IMR-90 (cell line): ENCODE measurements around the gene MAJIN. TPM values are rescaled to one million over a fixed set of nuclear protein-coding genes. Genes with fewer than 3 reads are reported as not detected.

ENCODE experiments used
- ATAC-seq: fragments of 200-7000 bp; cut with Tn5 transposase; 2 replicates; pipeline ENCODE4 v1.9.1; 2020; ENCODE audit warnings: low read depth, mild to moderate bottlenecking, moderate library complexity
- BruUV-seq: library from RNA; stranded (reverse); fragments of 400-500 nt; replicated peaks from 2 replicates; lab custom pipeline; 2021; lab: Mats Ljungman, UMichigan
- CTCF ChIA-PET: fragments of 300-600 bp; formaldehyde crosslinking; extraction: SDS; loops from one replicate; lab custom pipeline; 2021; ENCODE audit warnings: antibody characterized with exemption; lab: Yijun Ruan, JAX
- POLR2A ChIA-PET: fragments of 300-600 bp; sonication (Branson Sonifier 250); formaldehyde crosslinking; loops from one replicate; lab custom pipeline; 2022; ENCODE audit warnings: antibody characterized with exemption; ENCODE audit not compliant: unreplicated experiment; lab: Charles Lee
- DNase-seq: peaks from one replicate; pipeline ENCODE4 v3.0.0; 2013
- H2AFZ ChIP-seq: replicated peaks from 2 replicates; pipeline ENCODE3; 2013; ENCODE audit warnings: low read length, mild to moderate bottlenecking; ENCODE audit not compliant: poor library complexity
- H2AK5ac ChIP-seq: 2 replicates; pipeline ENCODE4 v1.6.1; 2013; ENCODE audit warnings: low read depth, low read length, inconsistent platforms
- H2AK9ac ChIP-seq: replicated peaks from 2 replicates; pipeline ENCODE3; 2013; ENCODE audit warnings: mild to moderate bottlenecking, low read depth, low read length, moderate library complexity; ENCODE audit not compliant: poor library complexity
- H2BK120ac ChIP-seq: 2 replicates; pipeline ENCODE4 v1.6.1; 2013; ENCODE audit warnings: low read depth, low read length, inconsistent platforms
- H2BK15ac ChIP-seq: 3 replicates; pipeline ENCODE4 v1.6.1; 2013; ENCODE audit warnings: low read depth, low read length, inconsistent platforms
- H2BK20ac ChIP-seq: 2 replicates; pipeline ENCODE4 v1.6.1; 2013; ENCODE audit warnings: low read depth, mild to moderate bottlenecking, inconsistent platforms, low read length, moderate library complexity
- H2BK5ac ChIP-seq: 2 replicates; pipeline ENCODE4 v1.6.1; 2013; ENCODE audit warnings: mild to moderate bottlenecking, low read depth, low read length, inconsistent platforms; ENCODE audit not compliant: poor library complexity, severe bottlenecking
- H3K14ac ChIP-seq: replicated peaks from 2 replicates; pipeline ENCODE4 v1.6.1; 2013; ENCODE audit warnings: low read depth, low read length, inconsistent platforms
- H3K18ac ChIP-seq: 2 replicates; pipeline ENCODE4 v1.6.1; 2013; ENCODE audit warnings: low read depth, low read length, control low read depth
- H3K23ac ChIP-seq: 2 replicates; pipeline ENCODE4 v1.6.1; 2013; ENCODE audit warnings: low read depth, low read length, inconsistent platforms
- H3K27ac ChIP-seq: 2 replicates; pipeline ENCODE4 v1.5.1; 2013; ENCODE audit warnings: mild to moderate bottlenecking, control low read depth, low read length; ENCODE audit not compliant: insufficient read depth
- H3K27me3 ChIP-seq: 2 replicates; pipeline ENCODE4 v1.6.1; 2013; ENCODE audit warnings: low read length; ENCODE audit not compliant: control insufficient read depth, insufficient read depth
- H3K36me3 ChIP-seq: 2 replicates; pipeline ENCODE4 v1.6.1; 2013; ENCODE audit warnings: low read length, mixed read lengths; ENCODE audit not compliant: control insufficient read depth, insufficient read depth
- H3K4ac ChIP-seq: 2 replicates; pipeline ENCODE4 v1.6.1; 2013; ENCODE audit warnings: low read depth, low read length, inconsistent platforms
- H3K4me1 ChIP-seq: 2 replicates; pipeline ENCODE4 v1.6.1; 2013; ENCODE audit warnings: low read length, mixed read lengths; ENCODE audit not compliant: control insufficient read depth, insufficient read depth
- H3K4me2 ChIP-seq: 2 replicates; pipeline ENCODE4 v1.6.1; 2013; ENCODE audit warnings: low read depth, mild to moderate bottlenecking, control low read depth, low read length, moderate library complexity
- H3K4me3 ChIP-seq: 2 replicates; pipeline ENCODE4 v1.5.1; 2013; ENCODE audit warnings: low read depth, mild to moderate bottlenecking, control low read depth, low read length, moderate library complexity; ENCODE audit not compliant: insufficient read depth
- H3K56ac ChIP-seq: 2 replicates; pipeline ENCODE4 v1.6.1; 2013; ENCODE audit warnings: low read length, inconsistent platforms; ENCODE audit not compliant: insufficient read depth; ENCODE audit errors: extremely low read depth
- H3K79me1 ChIP-seq, 2 experiments: 2 replicates each; pipeline ENCODE4 v1.6.1; 2013; ENCODE audit warnings: low read length in 2 of 2, inconsistent platforms in 1 of 2, low read depth in 1 of 2
- H3K9ac ChIP-seq: 2 replicates; pipeline ENCODE4 v1.6.1; 2013; ENCODE audit warnings: low read depth, low read length, control low read depth
- H3K9me1 ChIP-seq: 2 replicates; pipeline ENCODE4 v1.6.1; 2013; ENCODE audit warnings: low read length, inconsistent platforms; ENCODE audit not compliant: insufficient read depth
- H3K9me3 ChIP-seq: 2 replicates; pipeline ENCODE4 v1.6.1; 2013; ENCODE audit warnings: low read length; ENCODE audit not compliant: control insufficient read depth, insufficient read depth
- H4K20me1 ChIP-seq: 2 replicates; pipeline ENCODE4 v1.6.1; 2013; ENCODE audit warnings: low read length, inconsistent platforms; ENCODE audit not compliant: insufficient read depth
- H4K5ac ChIP-seq: 2 replicates; pipeline ENCODE4 v1.6.1; 2013; ENCODE audit warnings: mild to moderate bottlenecking, low read depth, low read length, control low read depth
- H4K8ac ChIP-seq, 2 experiments: 2 replicates each; pipeline ENCODE4 v1.6.1; 2013; ENCODE audit warnings: low read depth in 2 of 2, low read length in 2 of 2, control low read depth in 1 of 2, inconsistent platforms in 1 of 2
- H4K91ac ChIP-seq: 2 replicates; pipeline ENCODE4 v1.6.1; 2013; ENCODE audit warnings: low read depth, low read length, inconsistent platforms; ENCODE audit not compliant: insufficient read depth
- WGBS, 2 experiments: methylation state at CpG; one replicate each; pipeline versions ENCODE4 v1.1.5 to v1.1.7; 2013; ENCODE audit warnings: missing lambda C conversion rate in 2 of 2; ENCODE audit not compliant: insufficient read length in 1 of 2; ENCODE audit errors: extremely low coverage in 2 of 2; 5-methylcytosine and 5-hydroxymethylcytosine counted together
- dilution Hi-C: fragments of 300-500 bp; cut with HindIII; formaldehyde crosslinking; loops from one replicate; pipeline ENCODE4 v1.14.3; 2018; ENCODE audit warnings: low sequenced_read_pairs; ENCODE audit not compliant: unreplicated experiment
- in situ Hi-C: fragments of 300-500 bp; cut with MboI; formaldehyde crosslinking; loops from 3 replicates; pipeline ENCODE4 v1.14.3; 2019; ENCODE audit warnings: low sequenced_read_pairs, inconsistent platforms, mixed read lengths
- intact Hi-C: fragments of 100-400 bp; cut with micrococcal nuclease; formaldehyde crosslinking; loops from 2 replicates; pipeline ENCODE4 v1.10.0; 2022
- polyA plus RNA-seq, 3 experiments: library from polyadenylated mRNA; depleted of rRNA; stranded (reverse); fragments of >200 nt; gene quantifications; 2 replicates each; pipeline ENCODE4 v1.2.3, GENCODE V29; 2012; ENCODE audit warnings: low replicate concordance in 1 of 3
- total RNA-seq: library from RNA; depleted of rRNA; stranded (reverse); fragments of >200 nt; gene quantifications from 2 replicates; pipeline ENCODE4 v1.2.3, GENCODE V29; 2012
- TF ChIP-seq, protein P1 (sequence below): fragments of 150-350 bp; IDR thresholded peaks from 2 replicates; pipeline ENCODE4 v1.6.1; 2017; ENCODE audit warnings: mild to moderate bottlenecking, antibody characterized with exemption, low read length, low read depth

MAJIN gene
- total and polyA plus RNA-seq, 2 of the 4 experiments (the other 2 are of a cell fraction): not detected

- DNase-seq (no peak), ATAC-seq (no peak)
- in situ Hi-C loops (no loop called here), dilution Hi-C loops (no loop called here), intact Hi-C loops (no loop called here)
- no peak overlapping the region for H2AK9ac ChIP-seq
- H3K9me3 ChIP-seq: no peaks in the 10 kb centered on the region
- ChIA-PET POLR2A (no interaction called here), CTCF (no interaction called here)
- no peak overlapping the region for H3K23ac ChIP-seq
- H3K36me3 ChIP-seq: no peaks in the 10 kb centered on the region
- H2BK120ac ChIP-seq: no peak overlapping the region
- no peak overlapping the region for H3K18ac ChIP-seq
- no peak overlapping the region for H2AK5ac ChIP-seq
- no TSS peak for BruUV-seq
- no peak overlapping the region for H3K14ac ChIP-seq
- TF ChIP-seq, protein P1, sequence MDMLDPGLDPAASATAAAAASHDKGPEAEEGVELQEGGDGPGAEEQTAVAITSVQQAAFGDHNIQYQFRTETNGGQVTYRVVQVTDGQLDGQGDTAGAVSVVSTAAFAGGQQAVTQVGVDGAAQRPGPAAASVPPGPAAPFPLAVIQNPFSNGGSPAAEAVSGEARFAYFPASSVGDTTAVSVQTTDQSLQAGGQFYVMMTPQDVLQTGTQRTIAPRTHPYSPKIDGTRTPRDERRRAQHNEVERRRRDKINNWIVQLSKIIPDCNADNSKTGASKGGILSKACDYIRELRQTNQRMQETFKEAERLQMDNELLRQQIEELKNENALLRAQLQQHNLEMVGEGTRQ: no peak
- WGBS, 2 experiments: 100% methylated on average over 1 of the region's 5 CpGs; no CpG with 5 or more reads in 1 of the 2 experiments
- no peaks in the 10 kb centered on the region for H3K4me1 ChIP-seq
- no peak overlapping the region for H2AFZ ChIP-seq
- H3K4me3 ChIP-seq: no peak overlapping the region
- no peak overlapping the region for H4K8ac ChIP-seq
- no peak overlapping the region for H2BK5ac ChIP-seq
- no peak overlapping the region for H3K4ac ChIP-seq
- H3K27me3 ChIP-seq: peaks cover 18% of the 10 kb centered on the region
- no peak overlapping the region for H2BK15ac ChIP-seq
- no peak overlapping the region for H3K56ac ChIP-seq
- H4K5ac ChIP-seq: no peak overlapping the region
- H4K20me1 ChIP-seq: no peaks in the 10 kb centered on the region
- no peak overlapping the region for H3K9ac ChIP-seq
- no peak overlapping the region for H3K27ac ChIP-seq
- H4K91ac ChIP-seq: no peak overlapping the region
- no peaks in the 10 kb centered on the region for H3K9me1 ChIP-seq
- no peak overlapping the region for H2BK20ac ChIP-seq
- H3K4me2 ChIP-seq: no peak overlapping the region
- H3K79me1 ChIP-seq: no peaks in the 10 kb centered on the region
Measured at GRCh38 chr11:64954201-64954600, 17.7 kb downstream of the MAJIN start.
